ENCODE measurements around the gene P2RX7.
A peak's percentile ranks its signal among the peaks of the same experiment; 100 is the strongest.

Gene P2RX7

DNA sequence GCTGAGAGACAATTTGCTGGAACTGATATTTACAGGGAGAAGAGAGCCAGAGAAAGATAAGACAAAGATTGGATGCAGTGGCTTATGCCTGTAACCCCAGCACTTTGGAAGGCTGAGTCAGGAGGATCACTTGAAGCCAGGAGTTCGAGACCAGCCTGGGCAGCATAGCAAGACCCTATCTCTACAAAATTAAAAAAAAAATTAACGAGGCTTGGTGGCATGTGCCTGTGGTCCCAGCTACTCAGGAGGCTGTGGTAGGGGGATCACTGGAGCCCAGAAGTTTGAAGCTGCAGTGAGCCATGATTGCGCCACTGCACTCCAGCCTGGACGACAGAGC, 2.9 kb upstream of the P2RX7 start:
- no peak for DNase-seq (ENCODE audit: insufficient read length, low spot score)
- TF ChIP-seq POU2F2 (IDR thresholded peaks at IDR 0.05; ENCODE audit: low read depth, low read length) (no peak), POLR2AphosphoS5 (IDR thresholded peaks at IDR 0.05; ENCODE audit: low read depth, low read length) (no peak), POLR2A (IDR thresholded peaks at IDR 0.05; ENCODE audit: low read depth, low read length) (no peak), PAX5 (IDR thresholded peaks at IDR 0.05; ENCODE audit: insufficient read depth, low read length, severe bottlenecking) (no peak), SPI1 (IDR thresholded peaks at IDR 0.05; ENCODE audit: low read depth, low read length) (no peak), TAF1 (IDR thresholded peaks at IDR 0.05; ENCODE audit: low read depth, low read length) (no peak)
- FAIRE-seq, result no peak

GRCh38 chr12:121130866-121131373, 1.8 kb upstream of the P2RX7 start:
- TF ChIP-seq POLR2AphosphoS5 (IDR thresholded peaks at IDR 0.05; ENCODE audit: low read depth, low read length), result no peak
- TF ChIP-seq SPI1 (IDR thresholded peaks at IDR 0.05; ENCODE audit: low read depth, low read length), result no peak
- TF ChIP-seq PAX5 (IDR thresholded peaks at IDR 0.05; ENCODE audit: insufficient read depth, low read length, severe bottlenecking), result no peak
- no peak for TF ChIP-seq POLR2A (IDR thresholded peaks at IDR 0.05; ENCODE audit: low read depth, low read length)
- TF ChIP-seq TAF1 (IDR thresholded peaks at IDR 0.05; ENCODE audit: low read depth, low read length), result no peak
- no peak for TF ChIP-seq POU2F2 (IDR thresholded peaks at IDR 0.05; ENCODE audit: low read depth, low read length)
- DNase-seq (ENCODE audit: insufficient read length, low spot score) (no peak), FAIRE-seq (no peak)

- FAIRE-seq, result no peak
- no peak for TF ChIP-seq TAF1 (IDR thresholded peaks at IDR 0.05; ENCODE audit: low read depth, low read length)
- no peak for TF ChIP-seq POLR2A (IDR thresholded peaks at IDR 0.05; ENCODE audit: low read depth, low read length)
- no peak for DNase-seq (ENCODE audit: insufficient read length, low spot score)
Observed at GRCh38 chr12:121131941-121132341, 735 bp upstream of the P2RX7 start.

GRCh38 chr12:121133838-121134237, 1.2 kb downstream of the P2RX7 start:
- no peak for FAIRE-seq
- DNase-seq (ENCODE audit: insufficient read length, low spot score), result no peak
- no peak for TF ChIP-seq SPI1 (IDR thresholded peaks at IDR 0.05; ENCODE audit: low read depth, low read length)

GRCh38 chr12:121135320-121135719, 2.6 kb downstream of the P2RX7 start:
- FAIRE-seq (no peak), DNase-seq (ENCODE audit: insufficient read length, low spot score) (no peak)
- TF ChIP-seq SPI1 (IDR thresholded peaks at IDR 0.05; ENCODE audit: low read depth, low read length), result no peak
- TF ChIP-seq TAF1 (IDR thresholded peaks at IDR 0.05; ENCODE audit: low read depth, low read length), result no peak
- no peak for TF ChIP-seq POLR2A (IDR thresholded peaks at IDR 0.05; ENCODE audit: low read depth, low read length)
- no peak for TF ChIP-seq POU2F2 (IDR thresholded peaks at IDR 0.05; ENCODE audit: low read depth, low read length)
- no peak for TF ChIP-seq POLR2AphosphoS5 (IDR thresholded peaks at IDR 0.05; ENCODE audit: low read depth, low read length)
- TF ChIP-seq PAX5 (IDR thresholded peaks at IDR 0.05; ENCODE audit: insufficient read depth, low read length, severe bottlenecking), result no peak

DNA sequence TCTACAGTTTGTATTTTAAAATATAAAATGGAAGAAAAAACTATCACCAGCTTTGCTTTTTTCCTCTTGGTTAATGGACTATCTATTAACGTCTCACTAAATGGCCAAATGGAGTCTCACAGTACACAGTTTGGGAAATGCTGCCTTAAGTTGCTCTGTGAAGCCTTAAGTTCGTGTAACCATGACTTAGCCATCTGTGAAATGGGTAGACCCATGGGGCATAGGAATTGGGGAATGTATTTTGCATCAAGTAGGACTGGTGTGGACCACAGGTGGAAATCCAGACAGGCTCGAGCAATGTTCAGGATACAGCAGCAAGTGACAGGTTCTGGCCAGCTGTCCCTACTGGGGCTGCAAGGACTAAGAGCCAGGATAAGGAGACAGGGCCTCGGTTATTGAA, 4.8 kb downstream of the P2RX7 start:
- DNase-seq (ENCODE audit: insufficient read length, low spot score), result no peak
- no peak for TF ChIP-seq POU2F2 (IDR thresholded peaks at IDR 0.05; ENCODE audit: low read depth, low read length)
- no peak for TF ChIP-seq SPI1 (IDR thresholded peaks at IDR 0.05; ENCODE audit: low read depth, low read length)
- no peak for TF ChIP-seq TAF1 (IDR thresholded peaks at IDR 0.05; ENCODE audit: low read depth, low read length)
- no peak for TF ChIP-seq PAX5 (IDR thresholded peaks at IDR 0.05; ENCODE audit: insufficient read depth, low read length, severe bottlenecking)
- no peak for TF ChIP-seq POLR2AphosphoS5 (IDR thresholded peaks at IDR 0.05; ENCODE audit: low read depth, low read length)
- no peak for FAIRE-seq

DNA sequence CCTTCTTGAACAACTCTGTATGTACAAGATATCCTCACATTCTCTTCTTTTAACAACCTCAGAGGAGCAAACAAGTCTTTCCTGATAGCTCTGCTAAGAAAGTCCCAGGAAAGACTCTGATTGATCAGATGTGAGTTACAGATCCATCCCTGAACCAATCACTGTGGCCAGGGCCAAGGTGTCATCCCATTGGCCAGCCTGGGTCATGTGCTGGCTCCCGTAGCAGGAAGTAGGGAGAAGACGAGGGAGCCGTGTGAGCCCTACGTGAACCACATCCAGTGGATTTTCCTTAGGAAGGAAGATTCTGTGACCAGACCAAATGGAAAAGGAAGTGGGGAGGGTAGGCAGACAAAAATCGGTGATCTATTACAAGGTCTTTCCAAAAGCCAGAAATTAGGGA, 5.6 kb downstream of the P2RX7 start:
- DNase-seq (ENCODE audit: insufficient read length, low spot score) (no peak), FAIRE-seq (no peak)
- TF ChIP-seq PAX5 (IDR thresholded peaks at IDR 0.05; ENCODE audit: insufficient read depth, low read length, severe bottlenecking) (no peak), POLR2A (IDR thresholded peaks at IDR 0.05; ENCODE audit: low read depth, low read length) (no peak), POLR2AphosphoS5 (IDR thresholded peaks at IDR 0.05; ENCODE audit: low read depth, low read length) (no peak), POU2F2 (IDR thresholded peaks at IDR 0.05; ENCODE audit: low read depth, low read length) (no peak), SPI1 (IDR thresholded peaks at IDR 0.05; ENCODE audit: low read depth, low read length) (no peak)

- DNase-seq (ENCODE audit: insufficient read length, low spot score) (no peak), FAIRE-seq (no peak)
- TF ChIP-seq TAF1 (IDR thresholded peaks at IDR 0.05; ENCODE audit: low read depth, low read length), result no peak
- no peak for TF ChIP-seq POLR2A (IDR thresholded peaks at IDR 0.05; ENCODE audit: low read depth, low read length)
- no peak for TF ChIP-seq SPI1 (IDR thresholded peaks at IDR 0.05; ENCODE audit: low read depth, low read length)
- no peak for TF ChIP-seq POLR2AphosphoS5 (IDR thresholded peaks at IDR 0.05; ENCODE audit: low read depth, low read length)
- TF ChIP-seq PAX5 (IDR thresholded peaks at IDR 0.05; ENCODE audit: insufficient read depth, low read length, severe bottlenecking), result no peak
- no peak for TF ChIP-seq POU2F2 (IDR thresholded peaks at IDR 0.05; ENCODE audit: low read depth, low read length)
Observed at GRCh38 chr12:121139286-121139685, 6.6 kb downstream of the P2RX7 start.

DNA sequence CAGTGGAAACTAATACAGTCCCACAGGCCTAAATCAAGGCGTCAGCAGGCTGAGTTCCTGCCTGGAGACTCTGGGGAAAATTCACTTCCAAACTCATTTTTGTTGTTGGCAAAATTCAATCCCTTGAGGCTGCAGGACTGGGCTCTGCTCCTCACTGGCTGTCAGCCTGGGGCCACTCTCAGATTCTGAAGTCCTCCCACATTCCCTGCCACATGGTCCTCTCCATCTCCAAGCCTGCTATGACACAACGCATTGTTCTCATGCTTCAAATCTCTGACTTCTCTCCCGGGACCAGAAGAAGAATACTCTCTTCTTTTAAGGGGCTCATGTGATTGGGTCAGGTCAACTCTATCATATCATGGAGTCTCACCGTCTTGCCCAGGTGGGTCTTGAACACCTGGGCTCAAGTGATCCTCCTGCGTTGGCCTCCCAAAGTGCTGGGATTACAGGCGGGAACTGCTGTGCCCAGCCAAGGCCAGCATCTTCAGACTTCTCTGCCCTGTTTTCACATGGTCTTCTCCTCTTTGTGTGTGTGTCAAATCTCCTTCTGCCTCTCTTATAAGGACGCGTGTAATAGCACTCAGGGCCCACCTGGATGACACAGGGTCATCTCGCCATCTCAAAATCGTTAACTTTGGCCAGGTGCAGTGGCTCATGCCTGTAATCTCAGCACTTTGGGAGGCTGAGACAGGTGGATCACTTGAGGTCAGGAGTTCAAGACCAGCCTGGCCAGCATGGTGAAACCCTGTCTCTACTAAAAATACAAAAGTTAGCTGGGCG, 9.7 kb downstream of the P2RX7 start:
- TF ChIP-seq POLR2A (IDR thresholded peaks at IDR 0.05; ENCODE audit: low read depth, low read length), result no peak
- no peak for TF ChIP-seq POU2F2 (IDR thresholded peaks at IDR 0.05; ENCODE audit: low read depth, low read length)
- no peak for TF ChIP-seq TAF1 (IDR thresholded peaks at IDR 0.05; ENCODE audit: low read depth, low read length)
- no peak for TF ChIP-seq PAX5 (IDR thresholded peaks at IDR 0.05; ENCODE audit: insufficient read depth, low read length, severe bottlenecking)
- TF ChIP-seq POLR2AphosphoS5 (IDR thresholded peaks at IDR 0.05; ENCODE audit: low read depth, low read length), result no peak
- TF ChIP-seq SPI1 (IDR thresholded peaks at IDR 0.05; ENCODE audit: low read depth, low read length), result no peak
- FAIRE-seq (no peak), DNase-seq (ENCODE audit: insufficient read length, low spot score) (no peak)

DNA sequence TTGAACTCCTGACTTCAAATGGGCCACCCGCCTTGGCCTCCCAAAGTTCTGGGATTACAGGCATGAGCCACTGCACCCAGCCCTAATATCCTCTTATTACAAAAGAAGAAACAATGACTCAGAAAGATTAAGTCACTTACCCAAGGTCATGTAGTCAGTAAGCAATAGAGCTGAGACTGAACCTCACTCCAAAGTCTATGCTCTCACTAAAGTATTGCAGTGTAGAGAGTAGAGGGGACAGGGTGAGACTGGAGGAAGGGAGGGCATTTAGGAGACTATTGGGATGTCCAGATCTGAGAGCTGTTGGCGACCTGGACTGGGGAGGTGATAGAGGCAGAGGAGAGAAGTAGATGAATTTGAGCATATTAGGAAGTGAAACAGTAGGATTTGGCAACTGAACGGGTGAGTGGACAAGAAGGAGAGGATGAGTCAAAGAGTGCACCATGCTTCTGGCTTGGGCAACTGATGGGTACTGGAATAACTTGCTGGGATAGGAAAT, 11.8 kb downstream of the P2RX7 start:
- FAIRE-seq, result peak; percentile 82
- no peak for DNase-seq (ENCODE audit: insufficient read length, low spot score)
- no peak for TF ChIP-seq POLR2AphosphoS5 (IDR thresholded peaks at IDR 0.05; ENCODE audit: low read depth, low read length)
- TF ChIP-seq SPI1 (IDR thresholded peaks at IDR 0.05; ENCODE audit: low read depth, low read length), result peak; percentile 75
